Measurements from ENCODE around the gene BIRC2. TPM values are rescaled to one million over a fixed set of nuclear protein-coding genes. Genes with fewer than 3 reads are reported as not detected.

BIRC2 gene
- total and polyA plus RNA-seq, 3 donors from 2014 or later = 41.3 to 73.1 (median 62.7) TPM

DNA sequence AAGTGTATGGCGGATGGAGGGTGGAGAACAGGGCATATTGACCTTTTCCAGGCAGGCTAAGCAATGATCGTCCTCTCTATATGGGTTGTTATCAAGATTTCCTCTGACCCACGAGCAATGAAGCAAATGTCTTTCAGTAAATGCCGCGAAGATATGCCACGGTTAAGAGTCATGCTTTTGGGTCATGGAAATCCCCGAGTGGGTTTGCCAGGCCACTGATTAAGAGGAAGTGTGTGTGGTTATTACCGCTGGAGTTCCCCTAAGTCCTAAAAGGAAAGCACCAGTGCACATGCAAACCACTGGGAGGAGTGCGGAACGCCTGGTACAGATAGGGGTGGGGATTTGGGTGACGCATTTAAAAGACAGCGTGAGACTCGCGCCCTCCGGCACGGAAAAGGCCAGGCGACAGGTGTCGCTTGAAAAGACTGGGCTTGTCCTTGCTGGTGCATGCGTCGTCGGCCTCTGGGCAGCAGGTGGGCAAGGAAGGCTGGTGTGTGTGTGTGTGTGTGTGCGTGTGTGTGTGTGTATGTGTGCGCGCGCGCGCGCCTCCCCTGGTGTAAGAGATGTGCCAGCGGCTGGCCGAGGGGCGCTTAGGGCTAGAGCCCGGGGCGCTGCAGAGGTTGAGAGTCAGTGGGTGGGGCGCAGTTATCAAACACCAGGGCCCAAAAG is 29.8 kb upstream of the BIRC2 start, which contains the start of gene BIRC3:
Gene BIRC3, plus strand, starts transcription at position 386 of the 669 bp plus-strand sequence. CDS start 7,026 bp downstream, outside the sequence.
- H3K4me1 ChIP-seq = no peaks in the 10 kb centered on the region
- no peaks in the 10 kb centered on the region for H3K9me3 ChIP-seq
- H3K27me3 ChIP-seq = no peaks in the 10 kb centered on the region
- 1 to 3% methylated on average over 19 to 34 of the region's 34 CpGs for WGBS, 2 donors
- TF ChIP-seq POLR2A (IDR thresholded peaks at IDR 0.05) = no peak
- TF ChIP-seq, protein P1, sequence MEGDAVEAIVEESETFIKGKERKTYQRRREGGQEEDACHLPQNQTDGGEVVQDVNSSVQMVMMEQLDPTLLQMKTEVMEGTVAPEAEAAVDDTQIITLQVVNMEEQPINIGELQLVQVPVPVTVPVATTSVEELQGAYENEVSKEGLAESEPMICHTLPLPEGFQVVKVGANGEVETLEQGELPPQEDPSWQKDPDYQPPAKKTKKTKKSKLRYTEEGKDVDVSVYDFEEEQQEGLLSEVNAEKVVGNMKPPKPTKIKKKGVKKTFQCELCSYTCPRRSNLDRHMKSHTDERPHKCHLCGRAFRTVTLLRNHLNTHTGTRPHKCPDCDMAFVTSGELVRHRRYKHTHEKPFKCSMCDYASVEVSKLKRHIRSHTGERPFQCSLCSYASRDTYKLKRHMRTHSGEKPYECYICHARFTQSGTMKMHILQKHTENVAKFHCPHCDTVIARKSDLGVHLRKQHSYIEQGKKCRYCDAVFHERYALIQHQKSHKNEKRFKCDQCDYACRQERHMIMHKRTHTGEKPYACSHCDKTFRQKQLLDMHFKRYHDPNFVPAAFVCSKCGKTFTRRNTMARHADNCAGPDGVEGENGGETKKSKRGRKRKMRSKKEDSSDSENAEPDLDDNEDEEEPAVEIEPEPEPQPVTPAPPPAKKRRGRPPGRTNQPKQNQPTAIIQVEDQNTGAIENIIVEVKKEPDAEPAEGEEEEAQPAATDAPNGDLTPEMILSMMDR (IDR thresholded peaks at IDR 0.05) = peak in 2 of 3 experiments; percentile 18 to 32
- peak; percentile 87 for DNase-seq
- H3K27ac ChIP-seq = peak within 1 kb of the TSS; percentile 68 to 73
- intact Hi-C loops (cut with DNase I; ENCODE audit: low total_unique reads) = no loop called here
- H3K36me3 ChIP-seq (ENCODE audit: low read depth, missing control alignments) = no peaks in the 10 kb centered on the region
- peak within 1 kb of the TSS; percentile 48 to 76 for H3K4me3 ChIP-seq

DNA sequence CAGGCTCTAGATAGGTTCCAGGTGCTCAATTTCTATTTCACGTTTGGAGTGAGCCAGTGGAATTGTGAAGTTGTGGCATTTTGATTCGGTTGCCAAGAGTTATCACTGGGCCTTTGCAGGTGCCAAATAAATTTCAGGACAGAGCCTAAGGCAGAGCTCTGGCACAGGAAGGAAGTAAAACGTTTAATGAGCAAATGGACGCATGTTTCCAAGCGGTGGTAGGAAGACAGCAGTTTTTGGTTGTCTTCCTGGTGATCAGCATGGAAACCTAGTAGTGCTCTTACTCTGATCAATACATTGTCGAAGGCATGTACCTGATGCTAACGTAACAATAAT is 29.3 kb upstream of the BIRC2 start:
- no peaks in the 10 kb centered on the region for H3K4me1 ChIP-seq
- intact Hi-C loops (cut with DNase I; ENCODE audit: low total_unique reads) = no loop called here
- whole genome bisulfite sequencing, 2 donors = 34 to 35% methylated on average over 7 of the region's 7 CpGs

DNA sequence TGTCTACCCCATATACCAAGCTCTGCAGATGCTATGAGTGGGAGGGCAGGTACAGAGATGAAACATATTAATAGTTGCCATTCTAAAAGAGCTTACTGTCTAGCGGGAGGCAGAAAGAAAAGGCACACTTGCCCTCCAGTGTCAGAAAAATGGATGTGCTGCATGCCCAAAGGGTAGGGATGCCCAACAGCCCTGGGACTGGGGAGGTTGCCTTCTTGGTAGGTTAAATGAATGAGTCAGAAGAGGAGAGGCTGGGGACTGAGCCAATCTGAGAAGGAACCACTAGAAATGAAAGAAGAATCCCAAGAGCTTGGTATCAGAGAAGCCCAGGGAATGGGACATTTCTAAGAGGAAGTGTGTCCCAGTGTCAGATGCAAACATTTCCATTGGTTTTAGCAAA is 28.5 kb upstream of the BIRC2 start:
- H3K27me3 ChIP-seq = no peaks in the 10 kb centered on the region
- H3K36me3 ChIP-seq (ENCODE audit: low read depth, missing control alignments) = no peaks in the 10 kb centered on the region
- H3K4me3 ChIP-seq = no peak overlapping the region
- H3K27ac ChIP-seq = peak overlapping the region in 1 of 2 donors; percentile 68
- H3K4me1 ChIP-seq = no peaks in the 10 kb centered on the region
- H3K9me3 ChIP-seq = no peaks in the 10 kb centered on the region
- intact Hi-C loops (cut with DNase I; ENCODE audit: low total_unique reads) = no loop called here
- WGBS, 2 donors = 70 to 100% methylated on average over 1 of the region's 1 CpG
- DNase-seq = peak; percentile 36
- no peak for TF ChIP-seq POLR2A (IDR thresholded peaks at IDR 0.05)
- TF ChIP-seq, protein P1 (IDR thresholded peaks at IDR 0.05) = no peak

More for the DNA sequence above, 29.3 kb upstream of the BIRC2 start:
- TF ChIP-seq, protein P1 (IDR thresholded peaks at IDR 0.05) = no peak
- TF ChIP-seq POLR2A (IDR thresholded peaks at IDR 0.05) = no peak
- DNase-seq = no peak
- peak overlapping the region; percentile 68 to 73 for H3K27ac ChIP-seq
- no peaks in the 10 kb centered on the region for H3K36me3 ChIP-seq (ENCODE audit: low read depth, missing control alignments)
- peak overlapping the region; percentile 48 to 76 for H3K4me3 ChIP-seq
- no peaks in the 10 kb centered on the region for H3K9me3 ChIP-seq
- no peaks in the 10 kb centered on the region for H3K27me3 ChIP-seq

GRCh38 chr11:102319544-102319943 is 27.5 kb upstream of the BIRC2 start:
- H3K9me3 ChIP-seq = no peaks in the 10 kb centered on the region
- no peaks in the 10 kb centered on the region for H3K36me3 ChIP-seq (ENCODE audit: low read depth, missing control alignments)
- no peak overlapping the region for H3K27ac ChIP-seq
- H3K27me3 ChIP-seq = no peaks in the 10 kb centered on the region
- DNase-seq = no peak
- no peak overlapping the region for H3K4me3 ChIP-seq
- 79 to 83% methylated on average over 2 of the region's 2 CpGs for WGBS, 2 donors
- intact Hi-C loops (cut with DNase I; ENCODE audit: low total_unique reads) = no loop called here
- H3K4me1 ChIP-seq = no peaks in the 10 kb centered on the region
- TF ChIP-seq POLR2A (IDR thresholded peaks at IDR 0.05) = no peak
- TF ChIP-seq, protein P1 (IDR thresholded peaks at IDR 0.05) = no peak

DNA sequence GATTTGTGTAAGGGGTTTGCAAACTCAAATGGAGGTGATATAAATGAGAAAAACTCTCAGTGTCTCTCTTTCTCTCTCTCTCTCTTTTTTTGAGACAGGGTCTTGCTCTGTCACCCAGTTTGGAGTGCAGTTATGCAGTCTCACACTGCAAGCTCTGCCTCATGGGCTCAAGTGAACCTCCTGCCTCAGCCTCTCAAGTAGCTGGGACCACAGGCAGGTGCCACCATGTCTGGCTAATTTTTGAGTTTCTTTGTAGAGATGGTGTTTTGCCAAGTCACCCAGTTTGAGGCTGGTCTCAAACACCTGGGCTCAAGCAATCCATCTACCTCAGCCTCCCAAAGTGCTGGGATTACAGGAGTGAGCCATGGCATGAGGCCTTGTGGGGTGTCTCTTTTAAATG is 26.8 kb upstream of the BIRC2 start:
- Histone ChIP-seq H3K9me3 (no peaks in the 10 kb centered on the region), H3K36me3 (ENCODE audit: low read depth, missing control alignments) (no peaks in the 10 kb centered on the region), H3K4me1 (no peaks in the 10 kb centered on the region), H3K27me3 (no peaks in the 10 kb centered on the region), H3K27ac (peak overlapping the region; percentile 31 to 36), H3K4me3 (no peak overlapping the region)
- no peak for DNase-seq
- intact Hi-C loops (cut with DNase I; ENCODE audit: low total_unique reads) = no loop called here
- TF ChIP-seq, protein P1 (IDR thresholded peaks at IDR 0.05) = no peak
- no peak for TF ChIP-seq POLR2A (IDR thresholded peaks at IDR 0.05)

Measured in testis (tissue), 3 donors.